ENCODE measurements around the gene CTNNBIP1.

Gene CTNNBIP1

GRCh38 chr1:9883585-9884449 is 26.3 kb downstream of the CTNNBIP1 start:
- Histone ChIP-seq H3K27ac (ENCODE audit: low read depth, low read length) (no peak overlapping the region), H3K36me3 (ENCODE audit: control insufficient read depth, insufficient read depth, low read length) (no peaks in the 10 kb centered on the region), H3K4me1 (ENCODE audit: control insufficient read depth, insufficient read depth, low read length) (no peaks in the 10 kb centered on the region), H3K4me3 (ENCODE audit: low read length) (no peak overlapping the region), H3K27me3 (ENCODE audit: control insufficient read depth, insufficient read depth, low read length) (no peaks in the 10 kb centered on the region), H3K9ac (ENCODE audit: low read length) (no peak overlapping the region)

- no peak overlapping the region for H3K27ac ChIP-seq (ENCODE audit: low read depth, low read length)
- H3K9ac ChIP-seq (ENCODE audit: low read length) = no peak overlapping the region
- H3K4me3 ChIP-seq (ENCODE audit: low read length) = no peak overlapping the region
- H3K27me3 ChIP-seq (ENCODE audit: control insufficient read depth, insufficient read depth, low read length) = no peaks in the 10 kb centered on the region
- H3K4me1 ChIP-seq (ENCODE audit: control insufficient read depth, insufficient read depth, low read length) = no peaks in the 10 kb centered on the region
- H3K36me3 ChIP-seq (ENCODE audit: control insufficient read depth, insufficient read depth, low read length) = no peaks in the 10 kb centered on the region
Observed at GRCh38 chr1:9882945-9883303, 27.1 kb downstream of the CTNNBIP1 start.

- no peaks in the 10 kb centered on the region for H3K27me3 ChIP-seq (ENCODE audit: control insufficient read depth, insufficient read depth, low read length)
- no peaks in the 10 kb centered on the region for H3K36me3 ChIP-seq (ENCODE audit: control insufficient read depth, insufficient read depth, low read length)
- no peak overlapping the region for H3K4me3 ChIP-seq (ENCODE audit: low read length)
- H3K9ac ChIP-seq (ENCODE audit: low read length) = no peak overlapping the region
- no peaks in the 10 kb centered on the region for H3K4me1 ChIP-seq (ENCODE audit: control insufficient read depth, insufficient read depth, low read length)
- H3K27ac ChIP-seq (ENCODE audit: low read depth, low read length) = no peak overlapping the region
Observed at GRCh38 chr1:9882296-9882944, 27.6 kb downstream of the CTNNBIP1 start.

DNA sequence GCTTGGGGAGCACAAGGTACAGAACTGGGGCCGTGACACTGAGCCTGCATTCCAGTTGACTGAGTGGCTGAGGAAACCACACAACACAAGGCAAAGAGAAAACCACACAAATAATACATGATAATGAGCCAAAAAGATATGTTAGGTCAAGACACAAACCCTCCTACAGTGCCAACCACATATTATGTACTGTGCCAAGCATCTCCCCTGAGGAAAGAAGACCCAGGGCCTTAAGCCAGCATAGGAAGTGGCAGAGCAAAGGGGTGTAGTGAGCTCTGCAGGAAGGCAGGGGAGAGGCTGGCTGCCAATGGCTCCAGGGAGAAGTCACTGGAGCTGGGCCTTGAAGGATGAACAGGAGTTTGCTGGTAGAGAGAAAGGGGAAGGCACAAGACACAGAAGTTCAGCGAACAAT is 28.2 kb downstream of the CTNNBIP1 start:
- no peaks in the 10 kb centered on the region for H3K36me3 ChIP-seq (ENCODE audit: control insufficient read depth, insufficient read depth, low read length)
- H3K4me3 ChIP-seq (ENCODE audit: low read length) = no peak overlapping the region
- no peak overlapping the region for H3K9ac ChIP-seq (ENCODE audit: low read length)
- H3K27me3 ChIP-seq (ENCODE audit: control insufficient read depth, insufficient read depth, low read length) = no peaks in the 10 kb centered on the region
- no peaks in the 10 kb centered on the region for H3K4me1 ChIP-seq (ENCODE audit: control insufficient read depth, insufficient read depth, low read length)
- H3K27ac ChIP-seq (ENCODE audit: low read depth, low read length) = no peak overlapping the region

- no peaks in the 10 kb centered on the region for H3K27me3 ChIP-seq (ENCODE audit: control insufficient read depth, insufficient read depth, low read length)
- H3K36me3 ChIP-seq (ENCODE audit: control insufficient read depth, insufficient read depth, low read length) = no peaks in the 10 kb centered on the region
- H3K27ac ChIP-seq (ENCODE audit: low read depth, low read length) = no peak overlapping the region
- H3K9ac ChIP-seq (ENCODE audit: low read length) = no peak overlapping the region
- no peaks in the 10 kb centered on the region for H3K4me1 ChIP-seq (ENCODE audit: control insufficient read depth, insufficient read depth, low read length)
- H3K4me3 ChIP-seq (ENCODE audit: low read length) = no peak overlapping the region
Observed at GRCh38 chr1:9878404-9878803, 31.7 kb downstream of the CTNNBIP1 start.

GRCh38 chr1:9877962-9878361 is 32.1 kb downstream of the CTNNBIP1 start:
- H3K4me1 ChIP-seq (ENCODE audit: control insufficient read depth, insufficient read depth, low read length) = no peaks in the 10 kb centered on the region
- H3K9ac ChIP-seq (ENCODE audit: low read length) = no peak overlapping the region
- no peak overlapping the region for H3K4me3 ChIP-seq (ENCODE audit: low read length)
- H3K27ac ChIP-seq (ENCODE audit: low read depth, low read length) = no peak overlapping the region
- H3K27me3 ChIP-seq (ENCODE audit: control insufficient read depth, insufficient read depth, low read length) = no peaks in the 10 kb centered on the region
- no peaks in the 10 kb centered on the region for H3K36me3 ChIP-seq (ENCODE audit: control insufficient read depth, insufficient read depth, low read length)

DNA sequence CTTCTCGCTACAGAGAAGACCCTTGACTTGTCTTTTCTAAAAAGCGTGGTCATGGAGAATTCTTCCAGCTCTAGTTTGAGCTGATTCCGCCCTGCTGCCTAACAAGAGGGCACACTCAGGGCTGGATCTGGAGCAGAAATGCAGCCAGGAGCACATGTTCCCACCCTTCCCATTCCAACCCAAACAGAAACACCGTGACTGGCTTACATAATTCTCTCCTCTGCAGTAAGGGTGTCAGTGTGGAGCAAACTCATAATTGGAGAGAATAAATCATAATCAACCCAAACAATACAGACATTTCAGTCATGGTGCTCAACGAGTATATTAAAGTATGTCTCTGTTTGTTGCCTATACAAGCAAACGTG is 34.5 kb downstream of the CTNNBIP1 start:
- Histone ChIP-seq H3K4me1 (ENCODE audit: control insufficient read depth, insufficient read depth, low read length) (no peaks in the 10 kb centered on the region), H3K9ac (ENCODE audit: low read length) (no peak overlapping the region), H3K27me3 (ENCODE audit: control insufficient read depth, insufficient read depth, low read length) (no peaks in the 10 kb centered on the region), H3K36me3 (ENCODE audit: control insufficient read depth, insufficient read depth, low read length) (no peaks in the 10 kb centered on the region), H3K27ac (ENCODE audit: low read depth, low read length) (peak overlapping the region; percentile 16), H3K4me3 (ENCODE audit: low read length) (no peak overlapping the region)

GRCh38 chr1:9874959-9875635 is 35.0 kb downstream of the CTNNBIP1 start:
- peak overlapping the region; percentile 16 for H3K27ac ChIP-seq (ENCODE audit: low read depth, low read length)
- H3K9ac ChIP-seq (ENCODE audit: low read length) = no peak overlapping the region
- H3K36me3 ChIP-seq (ENCODE audit: control insufficient read depth, insufficient read depth, low read length) = no peaks in the 10 kb centered on the region
- H3K27me3 ChIP-seq (ENCODE audit: control insufficient read depth, insufficient read depth, low read length) = no peaks in the 10 kb centered on the region
- peak overlapping the region; percentile 29 for H3K4me3 ChIP-seq (ENCODE audit: low read length)
- H3K4me1 ChIP-seq (ENCODE audit: control insufficient read depth, insufficient read depth, low read length) = no peaks in the 10 kb centered on the region

GRCh38 chr1:9874412-9874811 is 35.7 kb downstream of the CTNNBIP1 start:
- Histone ChIP-seq H3K4me1 (ENCODE audit: control insufficient read depth, insufficient read depth, low read length) (no peaks in the 10 kb centered on the region), H3K36me3 (ENCODE audit: control insufficient read depth, insufficient read depth, low read length) (peaks cover 4% of the 10 kb centered on the region), H3K27ac (ENCODE audit: low read depth, low read length) (no peak overlapping the region), H3K4me3 (ENCODE audit: low read length) (no peak overlapping the region), H3K9ac (ENCODE audit: low read length) (no peak overlapping the region), H3K27me3 (ENCODE audit: control insufficient read depth, insufficient read depth, low read length) (no peaks in the 10 kb centered on the region)

GRCh38 chr1:9873992-9874391 is 36.1 kb downstream of the CTNNBIP1 start:
- no peak overlapping the region for H3K27ac ChIP-seq (ENCODE audit: low read depth, low read length)
- H3K36me3 ChIP-seq (ENCODE audit: control insufficient read depth, insufficient read depth, low read length) = peaks cover 4% of the 10 kb centered on the region
- no peak overlapping the region for H3K4me3 ChIP-seq (ENCODE audit: low read length)
- H3K9ac ChIP-seq (ENCODE audit: low read length) = no peak overlapping the region
- no peaks in the 10 kb centered on the region for H3K27me3 ChIP-seq (ENCODE audit: control insufficient read depth, insufficient read depth, low read length)
- H3K4me1 ChIP-seq (ENCODE audit: control insufficient read depth, insufficient read depth, low read length) = no peaks in the 10 kb centered on the region

DNA sequence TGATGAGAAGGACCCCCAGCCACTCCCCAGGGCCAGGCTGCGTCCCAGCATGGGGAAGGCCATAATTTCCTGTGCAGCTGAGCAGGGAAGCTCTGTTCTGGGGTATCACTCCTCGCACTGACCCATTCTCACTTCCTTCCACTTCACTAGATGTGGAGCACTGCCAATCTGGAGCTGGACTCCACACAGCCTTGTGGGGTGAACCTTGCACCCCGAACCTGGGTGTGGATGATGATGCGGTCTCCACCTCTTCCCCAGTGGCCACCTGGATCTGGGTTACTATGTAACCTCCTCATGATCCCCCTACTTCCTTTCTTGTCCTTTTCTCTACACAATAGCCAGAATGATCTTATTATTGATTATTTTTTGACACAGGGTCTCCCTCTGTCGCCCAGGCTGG is 36.7 kb downstream of the CTNNBIP1 start:
- Histone ChIP-seq H3K27me3 (ENCODE audit: control insufficient read depth, insufficient read depth, low read length) (no peaks in the 10 kb centered on the region), H3K9ac (ENCODE audit: low read length) (no peak overlapping the region), H3K4me3 (ENCODE audit: low read length) (no peak overlapping the region), H3K27ac (ENCODE audit: low read depth, low read length) (no peak overlapping the region), H3K4me1 (ENCODE audit: control insufficient read depth, insufficient read depth, low read length) (no peaks in the 10 kb centered on the region), H3K36me3 (ENCODE audit: control insufficient read depth, insufficient read depth, low read length) (peaks cover 4% of the 10 kb centered on the region)

GRCh38 chr1:9872430-9873165 is 37.5 kb downstream of the CTNNBIP1 start:
- Histone ChIP-seq H3K36me3 (ENCODE audit: control insufficient read depth, insufficient read depth, low read length) (peaks cover 4% of the 10 kb centered on the region), H3K4me3 (ENCODE audit: low read length) (no peak overlapping the region), H3K27ac (ENCODE audit: low read depth, low read length) (no peak overlapping the region), H3K9ac (ENCODE audit: low read length) (no peak overlapping the region), H3K4me1 (ENCODE audit: control insufficient read depth, insufficient read depth, low read length) (no peaks in the 10 kb centered on the region), H3K27me3 (ENCODE audit: control insufficient read depth, insufficient read depth, low read length) (no peaks in the 10 kb centered on the region)
